ENCODE measurements around the gene CIZ1.

The CIZ1 gene

DNA sequence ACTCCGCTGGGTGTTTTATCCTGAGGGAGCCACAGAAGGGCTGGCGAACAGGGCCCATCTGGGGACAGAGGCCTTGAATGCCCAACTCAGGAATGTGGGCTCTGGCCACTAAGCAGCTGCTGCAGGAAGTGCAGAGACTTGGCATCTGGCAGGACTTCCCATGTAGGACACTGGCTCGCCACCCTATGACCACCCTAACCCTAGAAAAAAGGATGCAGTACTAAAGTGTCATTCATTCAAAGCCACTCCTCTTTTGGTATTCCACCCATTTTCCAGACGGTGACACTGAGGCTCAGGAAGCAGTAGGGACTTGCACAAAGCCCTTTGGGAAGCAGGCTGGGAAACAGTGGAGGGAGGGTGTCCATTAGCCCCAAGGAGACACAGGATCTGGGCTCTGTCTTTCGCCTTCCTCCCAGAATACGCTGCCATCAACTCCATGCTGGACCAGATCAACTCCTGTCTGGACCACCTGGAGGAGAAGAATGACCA is 28.3 kb downstream of the CIZ1 start:
- ATAC-seq = no peak

DNA sequence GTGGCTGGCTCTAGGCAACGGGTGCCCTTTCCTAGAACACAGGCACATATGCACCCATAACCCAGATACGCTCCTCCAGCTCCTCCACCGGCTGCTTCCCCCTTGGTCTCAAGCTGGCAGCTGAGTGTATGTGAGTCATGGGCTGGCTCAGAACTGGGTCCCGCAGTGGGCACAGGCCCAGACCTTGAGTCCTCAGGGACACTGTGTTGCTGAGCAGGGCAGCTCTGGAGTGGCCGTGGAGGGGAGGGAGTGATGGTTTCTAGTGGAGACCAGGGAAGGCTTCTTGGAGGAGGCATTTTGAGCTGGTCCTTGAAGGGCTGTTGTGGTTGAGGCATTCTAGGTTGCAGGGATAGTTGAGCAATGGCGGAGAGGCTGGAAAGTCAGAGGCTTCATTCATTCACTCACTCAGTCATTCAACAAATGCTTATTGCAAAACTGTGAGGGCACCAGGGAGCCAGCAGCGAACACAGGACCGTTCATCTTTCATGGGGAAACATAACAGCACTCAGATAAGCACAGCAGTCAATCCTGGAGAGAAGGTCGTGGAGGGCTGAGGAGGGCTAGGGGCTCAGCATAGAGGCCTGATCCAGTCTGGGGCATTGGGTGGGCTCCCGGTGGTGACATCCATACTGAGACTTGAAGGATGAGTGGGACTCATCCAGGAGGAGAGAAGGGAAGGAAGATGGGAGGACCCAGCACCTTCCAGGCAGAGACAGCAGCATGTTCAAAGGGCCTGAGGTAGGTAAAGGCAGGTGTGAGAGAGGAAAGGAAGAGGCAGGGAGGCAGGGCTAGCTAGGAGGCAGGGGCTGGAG is 29.0 kb downstream of the CIZ1 start:
- DNase-seq (no peak), ATAC-seq (no peak)

More for the DNA sequence above, 28.3 kb downstream of the CIZ1 start:
- no peak for DNase-seq

DNA sequence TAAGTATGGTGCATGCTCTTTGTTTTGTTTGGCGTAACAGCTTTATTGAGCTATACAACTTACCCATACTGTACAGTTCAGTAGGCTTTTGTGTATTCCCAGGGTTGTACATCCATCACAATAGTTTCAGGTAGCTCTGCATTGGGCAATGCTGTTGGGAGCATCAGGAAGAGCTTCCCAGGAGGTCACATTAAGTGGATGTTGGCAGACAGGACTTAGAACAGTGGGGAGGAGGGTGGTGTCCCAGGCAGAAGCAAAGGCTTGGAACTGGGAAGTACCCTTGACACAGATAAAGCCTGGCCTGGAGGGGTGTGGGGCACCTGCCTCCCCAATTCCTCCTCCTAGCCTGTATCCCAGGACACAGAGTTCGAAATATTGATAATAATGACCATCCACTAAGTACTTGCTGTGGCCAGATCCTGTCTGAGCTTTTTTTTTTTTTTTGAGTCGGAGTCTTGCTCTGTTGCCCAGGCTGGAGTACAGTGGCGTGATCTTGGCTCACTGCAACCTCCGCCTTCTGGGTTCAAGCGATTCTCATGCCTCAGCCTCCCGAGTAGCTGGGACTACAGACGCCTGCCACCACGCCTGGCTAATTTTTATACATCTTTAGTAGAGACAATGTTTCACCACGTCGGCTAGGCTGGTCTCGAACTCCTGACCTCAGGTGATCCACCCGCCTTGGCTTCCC is 30.0 kb downstream of the CIZ1 start:
- DNase-seq = no peak
- no peak for ATAC-seq

DNA sequence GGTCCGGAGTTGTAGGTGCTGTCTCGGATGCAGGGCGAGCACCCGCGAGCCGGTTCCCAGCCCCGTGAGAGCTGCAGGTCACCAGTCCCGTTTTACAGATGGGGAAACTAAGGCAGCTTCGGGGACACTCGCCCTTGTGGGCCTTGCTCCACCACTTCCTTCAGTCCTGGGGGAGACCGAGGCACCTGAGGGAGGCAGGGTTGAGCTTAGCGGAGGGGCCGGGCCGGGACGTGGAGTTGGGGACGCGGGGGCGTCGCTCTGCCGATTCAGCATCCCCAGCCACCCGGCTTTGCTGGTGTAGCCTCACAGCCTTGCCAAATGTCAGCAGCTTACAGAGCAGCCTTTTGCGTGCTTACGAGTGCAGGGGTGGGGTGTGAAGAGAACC is 30.8 kb downstream of the CIZ1 start:
- ATAC-seq = peak; percentile 68
- DNase-seq = peak; percentile 74

DNA sequence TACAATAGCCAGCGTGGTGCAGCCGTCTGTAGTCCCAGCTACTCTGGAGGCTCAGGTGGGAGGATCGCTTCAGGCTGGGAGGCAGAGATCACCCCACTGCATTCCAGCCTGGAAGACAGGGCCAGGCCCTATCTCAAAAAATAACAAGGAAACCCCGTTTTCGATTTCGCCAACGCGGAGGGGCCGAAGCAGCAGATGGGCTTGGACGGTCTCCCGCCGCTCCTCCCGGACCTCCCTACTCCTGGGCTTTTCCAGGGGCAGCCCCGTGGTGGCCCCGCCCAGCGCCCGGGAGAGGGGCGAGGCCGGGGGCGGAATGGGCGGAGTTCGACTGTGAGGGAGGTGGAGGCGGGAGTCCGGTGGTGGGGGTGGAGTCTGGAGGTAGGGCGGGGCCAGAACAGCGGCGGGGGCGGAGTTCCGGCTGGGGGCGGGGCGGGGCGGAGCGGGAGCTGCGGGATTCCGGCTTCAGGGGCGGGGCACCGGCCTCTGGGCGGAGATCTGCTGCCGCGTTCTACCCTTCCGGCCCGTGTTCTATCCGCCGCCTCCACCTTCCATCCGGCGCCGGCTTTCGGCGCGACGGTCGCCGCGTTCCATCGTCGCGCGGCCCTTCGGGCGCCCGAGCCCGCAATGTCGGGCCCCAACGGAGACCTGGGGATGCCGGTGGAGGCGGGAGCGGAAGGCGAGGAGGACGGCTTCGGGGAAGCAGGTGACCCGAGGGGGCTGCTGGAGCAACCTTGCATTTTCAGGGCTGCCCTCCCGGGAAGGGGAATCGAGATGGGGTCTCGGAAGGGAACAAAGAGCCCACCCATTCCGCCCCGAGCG is 31.4 kb downstream of the CIZ1 start, which contains the start of gene BBLN:
TSS of gene BBLN (plus strand) at position 482 of the 819 bp plus-strand sequence. CDS start at position 625, 143 bp downstream.
- DNase-seq = peak; percentile 97

DNA sequence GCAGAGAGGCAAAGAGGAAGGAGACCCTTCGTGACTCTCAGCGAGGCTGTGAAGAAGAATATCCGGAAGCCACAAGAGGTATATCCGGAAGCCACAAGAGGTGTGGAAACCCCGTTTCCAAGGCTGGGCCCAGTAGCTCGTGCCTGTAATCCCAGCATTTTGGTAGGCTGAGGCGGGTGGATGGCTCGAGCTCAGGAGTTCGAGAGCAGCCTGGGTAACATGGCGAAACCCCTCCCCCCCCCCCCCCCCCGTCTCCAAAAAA is 31.9 kb downstream of the CIZ1 start:
- DNase-seq (peak; percentile 38), ATAC-seq (peak; percentile 2)

More for the DNA sequence above, 31.4 kb downstream of the CIZ1 start, which contains the start of gene BBLN:
- ATAC-seq = peak; percentile 86

DNA sequence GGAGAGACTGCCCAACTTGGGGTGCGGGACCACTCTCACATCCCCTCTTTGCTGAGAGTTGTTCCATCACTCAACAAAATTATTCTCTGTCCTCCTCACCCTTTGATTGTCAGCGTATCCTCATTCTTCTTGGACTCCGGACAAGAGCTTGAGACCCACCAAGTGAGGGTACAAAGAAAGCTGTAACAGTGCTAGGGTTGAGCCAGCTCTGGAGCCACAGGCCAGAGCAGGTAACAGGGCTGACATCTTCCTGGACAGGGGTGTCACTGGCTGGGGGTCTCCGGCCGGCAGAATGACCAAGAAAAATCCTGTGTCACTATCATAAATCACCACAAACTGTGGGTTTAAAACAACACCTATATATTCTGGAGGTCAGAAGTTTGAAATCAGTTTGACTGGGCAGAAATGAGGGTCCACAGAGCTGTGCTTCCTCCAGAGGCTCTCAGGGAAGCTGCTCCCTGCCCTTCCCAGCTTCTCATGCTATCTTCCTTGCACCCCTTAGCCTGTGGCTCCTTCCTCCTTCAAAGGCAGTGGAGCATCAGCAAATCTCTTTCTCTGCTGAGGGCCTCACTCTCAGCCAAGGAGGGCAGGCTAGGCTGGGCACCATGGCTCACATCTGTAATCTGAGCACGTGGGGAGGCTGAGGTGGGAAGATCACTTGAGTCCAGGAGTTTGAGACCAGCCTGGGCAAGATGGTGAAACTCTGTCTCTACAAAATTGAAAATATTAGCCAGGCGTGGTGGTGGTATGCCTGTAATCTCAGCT is 35.5 kb downstream of the CIZ1 start:
- ATAC-seq (no peak), DNase-seq (no peak)

DNA sequence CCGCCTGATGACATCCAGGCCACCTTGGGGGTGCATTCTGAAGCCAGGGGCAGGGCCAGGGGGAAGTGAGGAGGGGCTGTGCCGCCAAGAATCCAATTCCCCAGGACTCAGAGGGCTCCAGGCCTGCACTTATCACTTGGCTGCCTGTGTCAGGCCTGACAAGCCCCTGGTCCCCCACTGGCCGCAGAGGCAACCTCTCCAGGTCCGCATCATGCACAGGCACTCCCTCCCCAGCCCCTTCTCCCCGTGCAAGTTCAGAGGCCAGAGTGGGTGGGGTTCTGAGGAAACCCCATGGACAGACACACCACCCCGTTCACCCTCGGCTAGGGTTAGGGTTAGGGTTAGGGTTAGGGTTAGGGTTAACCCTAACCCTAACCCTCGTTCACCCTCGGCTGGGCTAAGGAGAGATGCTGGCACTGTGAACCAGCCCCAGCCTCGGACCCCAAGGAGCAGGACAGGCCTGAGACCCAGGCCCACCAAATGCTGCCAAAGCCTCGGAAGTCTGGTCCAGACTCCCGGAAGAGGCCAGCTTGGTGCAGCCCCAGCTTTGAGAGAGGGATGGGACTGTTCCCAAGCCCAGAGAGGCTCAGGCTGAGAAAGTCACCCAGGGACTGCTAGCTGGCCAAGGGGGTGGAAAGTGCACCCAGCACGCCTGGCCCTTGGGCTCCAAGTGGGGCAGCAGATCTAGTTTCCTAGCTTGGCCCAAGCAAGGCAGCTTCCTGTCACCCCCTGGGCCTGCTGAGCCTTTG is 37.3 kb downstream of the CIZ1 start:
- no peak for DNase-seq
- ATAC-seq = no peak

DNA sequence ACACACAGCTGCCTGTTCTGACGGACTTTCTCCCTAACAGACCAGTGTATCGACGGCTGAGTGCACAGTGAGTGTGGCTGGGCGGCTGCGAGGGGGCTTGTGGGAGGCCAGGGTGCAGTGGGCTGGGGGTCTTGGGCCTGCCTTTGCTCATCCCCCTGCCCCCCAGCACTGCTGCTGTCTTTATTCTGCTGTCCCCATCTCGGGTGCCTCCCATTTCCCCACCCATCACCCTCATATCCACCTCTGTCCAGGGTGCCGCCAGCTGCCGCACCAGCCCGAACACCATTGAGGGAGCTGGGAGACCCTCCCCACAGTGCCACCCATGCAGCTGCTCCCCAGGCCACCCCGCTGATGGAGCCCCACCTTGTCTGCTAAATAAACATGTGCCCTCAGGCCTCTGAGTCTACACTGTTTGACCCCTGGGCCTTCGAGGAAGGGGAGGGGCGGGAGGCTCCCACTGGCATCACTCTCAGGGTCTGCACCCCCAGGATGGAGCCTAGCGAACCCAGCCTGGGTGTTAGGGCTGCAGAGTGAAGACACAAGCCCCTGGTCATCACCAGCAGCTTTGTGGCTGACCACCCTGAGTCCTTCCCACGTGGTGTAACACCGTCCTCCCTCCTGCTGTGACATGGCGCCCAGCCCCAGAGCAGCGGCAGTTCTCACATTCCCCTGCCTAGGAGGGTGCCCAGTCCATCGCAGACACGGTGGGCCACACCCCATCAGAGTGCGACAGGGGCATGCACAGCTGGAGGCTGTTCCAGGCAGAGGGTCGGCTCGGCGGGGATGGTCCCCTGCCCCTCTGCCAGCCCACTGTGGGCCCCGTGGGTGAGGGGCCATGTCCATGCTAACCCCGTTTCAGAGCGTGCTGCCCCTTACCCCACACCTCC is 38.1 kb downstream of the CIZ1 start:
- ATAC-seq (no peak), DNase-seq (no peak)

DNA sequence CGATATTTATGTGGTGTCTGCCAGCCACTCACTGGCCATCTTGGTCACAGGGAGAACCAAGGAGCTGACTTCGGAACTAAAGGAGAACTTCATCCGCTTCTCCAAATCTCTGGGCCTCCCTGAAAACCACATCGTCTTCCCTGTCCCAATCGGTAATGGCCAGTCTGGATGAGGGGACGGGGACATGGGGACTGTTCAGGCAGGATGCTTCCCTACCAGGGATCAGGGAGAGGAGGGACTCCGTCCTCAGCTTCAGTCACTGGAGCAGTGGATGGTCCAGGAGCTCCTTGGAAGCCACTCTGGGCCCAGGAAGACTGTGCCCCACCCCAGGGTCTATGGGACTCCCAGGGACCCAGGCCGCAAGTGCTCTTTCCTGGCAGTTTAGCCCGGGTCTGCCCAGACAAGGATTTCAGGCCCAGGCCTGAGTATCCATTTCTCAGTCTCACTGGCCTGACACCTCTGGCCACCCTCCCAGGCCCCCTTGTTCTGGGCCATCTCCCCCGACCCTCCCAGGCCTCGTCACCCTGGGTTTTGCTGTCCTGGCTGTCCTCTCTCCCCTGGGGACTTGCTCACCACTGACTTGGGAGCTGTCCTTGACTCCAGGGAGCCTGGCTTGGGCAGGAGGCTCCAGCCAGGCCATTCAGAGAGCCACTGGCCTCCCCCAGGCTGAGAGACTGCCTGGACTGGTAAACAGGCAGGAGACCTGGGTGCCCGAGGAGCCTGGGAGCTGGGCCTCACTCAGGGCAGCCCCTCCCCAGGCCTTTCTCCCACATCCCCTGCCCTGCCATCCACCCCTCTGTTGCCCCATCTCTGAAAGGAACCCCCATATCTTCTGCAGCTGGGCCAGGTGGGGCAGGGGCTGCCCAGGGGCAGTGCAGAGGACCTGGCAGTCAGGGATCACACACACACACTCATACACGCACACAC is 39.0 kb downstream of the CIZ1 start:
- no peak for DNase-seq
- ATAC-seq = no peak

DNA sequence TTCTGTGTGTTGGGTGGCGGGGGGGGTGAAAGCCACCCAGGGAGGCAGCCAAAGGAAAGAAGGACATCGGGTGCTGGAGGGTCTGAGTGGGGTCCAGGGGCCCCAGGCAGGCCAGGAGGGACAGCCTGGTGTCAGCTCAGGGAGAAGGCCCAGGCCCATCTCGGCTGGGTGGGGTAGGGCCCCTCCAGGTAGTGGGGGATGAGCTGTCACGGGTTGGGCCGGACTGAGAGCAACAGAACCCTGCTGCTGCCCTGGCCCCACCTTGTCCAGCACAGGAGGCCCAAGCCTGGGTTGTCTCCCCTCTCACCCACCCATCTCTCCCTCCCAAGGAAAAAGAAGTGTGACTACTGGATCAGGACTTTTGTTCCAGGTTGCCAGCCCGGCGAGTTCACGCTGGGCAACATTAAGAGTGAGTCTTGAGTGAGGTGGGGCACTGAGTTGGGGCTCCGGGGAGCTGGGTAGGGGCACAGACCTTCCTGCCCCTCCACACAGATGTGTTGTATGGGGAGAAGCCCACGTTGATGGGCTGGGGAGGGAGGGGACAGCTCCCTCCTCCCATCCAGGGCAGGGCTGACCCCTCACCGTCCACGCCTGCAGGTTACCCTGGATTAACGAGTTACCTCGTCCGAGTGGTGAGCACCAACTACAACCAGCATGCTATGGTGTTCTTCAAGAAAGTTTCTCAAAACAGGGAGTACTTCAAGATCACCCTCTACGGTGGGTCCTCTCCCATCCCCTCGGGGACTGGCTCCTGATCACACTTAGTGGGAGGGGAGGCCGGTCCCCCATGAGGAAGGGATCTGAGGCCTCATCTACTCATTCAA is 39.9 kb downstream of the CIZ1 start:
- no peak for ATAC-seq
- DNase-seq = no peak

DNA sequence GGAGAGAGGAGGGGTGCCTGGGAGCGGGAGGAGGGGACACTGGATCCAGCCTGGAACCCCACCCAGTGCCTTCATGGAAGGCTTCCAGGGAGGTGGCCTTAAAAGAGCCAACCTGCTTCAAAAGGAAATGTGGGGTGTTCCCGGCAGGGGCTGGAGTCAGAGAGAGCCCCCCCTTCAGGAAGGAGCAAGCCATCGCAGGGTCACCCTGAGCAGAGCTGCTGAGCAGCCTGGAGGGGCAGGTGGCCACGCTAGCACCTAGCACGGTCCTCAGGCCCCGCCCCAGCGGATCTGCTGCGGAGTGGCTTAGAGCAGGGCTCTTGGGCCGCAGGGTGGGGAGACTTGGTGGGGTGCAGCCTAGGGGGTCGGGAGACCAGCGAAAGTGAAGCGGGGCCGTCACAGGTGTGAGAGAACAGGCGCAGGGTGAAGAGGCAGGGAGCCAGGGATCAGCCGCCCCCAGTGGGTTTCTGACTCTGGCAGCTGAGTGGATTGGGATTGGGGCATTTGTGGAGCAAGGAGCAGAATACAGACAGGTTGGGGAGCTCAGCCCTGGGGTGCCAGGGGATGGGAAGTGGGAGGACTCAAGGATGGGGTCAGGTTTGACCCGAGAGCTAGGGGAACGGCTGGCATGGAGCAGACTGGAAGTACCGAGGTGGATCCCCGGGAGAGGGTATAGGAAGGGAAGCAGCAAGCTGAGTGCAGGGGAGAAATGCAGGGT is 40.6 kb downstream of the CIZ1 start:
- ATAC-seq = peak; percentile 42
- DNase-seq = peak; percentile 41

DNA sequence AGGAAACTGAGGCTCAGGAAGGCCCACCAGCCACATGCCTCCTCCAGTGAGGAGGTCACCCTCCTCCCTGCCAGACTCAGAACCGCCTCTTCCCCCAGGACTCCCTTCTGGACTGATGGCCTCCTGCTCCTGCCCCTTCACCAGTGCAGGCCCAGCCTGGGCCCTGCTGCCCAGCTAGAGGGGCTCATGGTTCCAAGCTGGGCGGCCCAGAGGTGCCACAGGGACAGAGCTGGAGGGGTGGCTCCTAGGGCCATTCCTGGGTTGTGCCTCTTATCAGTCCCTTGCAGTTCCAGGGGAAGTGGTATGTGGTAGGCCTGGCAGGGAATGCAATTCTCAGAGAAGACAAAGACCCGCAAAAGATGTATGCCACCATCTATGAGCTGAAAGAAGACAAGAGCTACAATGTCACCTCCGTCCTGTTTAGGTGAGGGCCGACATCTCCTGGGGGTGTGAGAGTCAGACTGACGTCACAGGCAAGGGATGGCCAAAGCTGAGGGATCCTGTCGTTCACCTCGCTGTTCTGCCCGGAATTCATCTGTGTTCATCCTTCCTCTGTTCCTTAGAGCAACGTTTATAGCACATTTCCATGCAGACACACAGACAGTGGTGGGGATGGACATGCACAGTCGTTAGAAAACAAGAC is 41.3 kb downstream of the CIZ1 start:
- no peak for DNase-seq
- no peak for ATAC-seq

DNA sequence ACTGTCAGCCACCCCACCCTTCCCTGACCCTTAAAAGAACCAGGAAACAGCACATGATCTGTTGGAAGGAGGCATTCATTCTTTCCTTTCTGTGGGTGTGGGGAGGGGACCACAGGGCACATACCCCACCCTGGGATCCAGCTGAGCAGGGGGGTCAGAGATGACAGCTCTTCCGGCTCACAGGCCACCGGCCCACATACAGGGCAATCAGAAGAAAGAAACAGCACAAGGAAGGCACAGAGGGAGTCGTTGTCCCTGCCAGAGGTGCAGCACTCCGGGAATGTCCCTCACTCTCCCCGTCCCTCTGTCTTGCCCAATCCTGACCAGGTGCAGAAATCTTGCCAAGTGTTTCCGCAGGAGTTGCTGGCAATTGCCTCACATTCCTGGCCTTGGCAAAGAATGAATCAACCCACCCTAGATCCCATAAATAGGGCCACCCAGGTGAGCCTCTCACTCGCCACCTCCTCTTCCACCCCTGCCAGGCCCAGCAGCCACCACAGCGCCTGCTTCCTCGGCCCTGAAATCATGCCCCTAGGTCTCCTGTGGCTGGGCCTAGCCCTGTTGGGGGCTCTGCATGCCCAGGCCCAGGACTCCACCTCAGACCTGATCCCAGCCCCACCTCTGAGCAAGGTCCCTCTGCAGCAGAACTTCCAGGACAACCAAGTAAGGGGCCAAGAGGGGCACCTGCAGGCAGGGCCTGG is 42.2 kb downstream of the CIZ1 start, which contains the start of gene LCN2:
TSS of gene LCN2 (plus strand) at position 453 of the 701 bp plus-strand sequence. CDS start at position 526, 73 bp downstream.
- no peak for DNase-seq
- no peak for ATAC-seq

DNA sequence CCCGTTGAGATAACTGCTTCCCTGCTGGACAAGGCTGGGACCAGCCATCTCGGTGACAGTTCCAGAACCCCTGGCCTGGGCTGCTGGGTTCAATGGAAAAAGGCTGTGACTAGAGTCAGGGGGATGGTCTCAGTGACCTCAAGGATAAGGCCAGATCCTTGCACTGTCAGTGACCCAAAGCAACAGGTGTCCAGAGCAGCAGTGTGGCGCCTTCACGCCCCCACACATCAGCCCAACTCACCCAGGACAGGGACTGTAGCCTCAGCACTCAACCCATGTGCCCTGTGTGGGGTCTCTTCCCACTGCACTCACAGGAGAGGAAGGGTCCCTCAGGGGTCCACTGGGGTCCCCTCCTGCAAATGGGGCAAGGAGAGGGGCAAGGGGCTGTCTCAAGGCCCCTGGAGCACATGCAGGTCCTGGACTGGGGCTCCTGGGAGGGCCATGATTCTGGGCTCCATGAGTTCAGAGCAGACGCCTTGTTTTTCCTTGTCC is 42.8 kb downstream of the CIZ1 start:
- DNase-seq (no peak), ATAC-seq (no peak)

DNA sequence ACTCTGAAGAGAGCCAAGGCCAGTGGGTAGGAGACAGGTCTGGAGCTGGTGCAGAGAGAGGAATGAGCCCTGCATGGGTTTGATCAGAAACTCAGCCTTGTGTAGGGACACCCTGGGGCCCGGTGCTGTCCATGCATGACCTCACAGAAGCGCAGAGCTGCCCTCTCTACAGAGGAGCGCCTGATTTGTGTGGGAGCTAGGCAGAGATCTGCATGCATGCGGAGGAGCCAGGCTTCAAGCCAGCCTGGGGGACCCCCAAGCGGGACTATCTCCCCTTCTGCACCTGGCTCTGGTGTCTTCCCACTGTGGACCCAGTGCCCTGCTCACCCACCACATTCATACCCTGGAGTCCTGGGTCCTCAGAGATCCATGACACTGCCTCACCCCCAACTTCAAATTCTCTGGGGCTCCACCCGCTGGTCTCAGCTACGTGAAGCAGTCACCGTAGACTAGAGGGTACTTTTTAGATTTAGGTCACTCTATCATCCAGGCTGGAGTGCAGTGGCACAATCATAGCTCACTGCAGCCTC is 44.7 kb downstream of the CIZ1 start:
- DNase-seq = no peak
- ATAC-seq = no peak

Data from stimulated activated naive CD8-positive, alpha-beta T cell treated with anti-CD3 and anti-CD28 coated beads, Interleukin-15, Interleukin-2, amounts not matched to agents 100 U/mL and 50 U/mL, for 24 hours (primary cell).